G401 (cell line): ENCODE results near the gene HRH2. TPM values are rescaled to one million over a fixed set of nuclear protein-coding genes. Genes with fewer than 3 reads are reported as not detected.
"Not testable (repeated sequence)": the region's sequence is repeated elsewhere in the genome, so short reads cannot be mapped to it uniquely, and the experiment has no call there.

Experiments used
- DNase-seq: peaks from one replicate; pipeline ENCODE4 v3.0.0-alpha.2; 2015; ENCODE audit warnings: low spot score
- in situ Hi-C: cut with HindIII; loops from 2 replicates; pipeline ENCODE4 v1.10.0; 2016; ENCODE audit warnings: low sequenced_read_pairs, mixed read lengths
- total RNA-seq: library from RNA; depleted of rRNA; stranded (reverse); fragments of >200 nt; shearing (Covaris generic); gene quantifications from 2 replicates; pipeline ENCODE4 v1.2.3, GENCODE V29; 2014

HRH2 gene
- total RNA-seq, 1 experiment from 2014 or later, result not detected

GRCh38 chr5:175640106-175640775 lies 17.6 kb upstream of the HRH2 start:
- no peak for DNase-seq
- in situ Hi-C loops, result no loop called here

GRCh38 chr5:175642998-175643397 lies 14.9 kb upstream of the HRH2 start:
- DNase-seq, result no peak
- in situ Hi-C loops, result no loop called here

GRCh38 chr5:175646251-175646650 lies 11.6 kb upstream of the HRH2 start:
- in situ Hi-C loops, result no loop called here

DNA sequence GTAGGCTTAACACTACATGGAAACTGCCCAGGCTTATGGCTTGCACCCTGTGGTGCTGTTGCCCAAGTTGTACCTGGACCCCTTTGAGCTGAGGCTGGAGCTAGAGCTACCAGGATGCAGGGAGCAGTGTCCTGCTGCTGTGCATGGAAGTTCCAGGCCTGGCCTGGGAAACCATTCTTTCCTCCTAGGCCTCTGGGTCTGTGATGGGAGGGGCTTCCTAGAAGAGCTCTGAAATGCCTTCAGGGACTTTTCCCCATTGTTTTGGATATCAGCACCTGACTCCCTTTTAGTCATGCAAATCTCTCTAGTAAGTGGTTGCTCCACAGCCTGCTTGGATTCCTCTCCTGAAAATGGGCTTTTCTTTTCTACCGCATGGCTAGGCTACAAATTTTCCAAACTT lies 7.9 kb upstream of the HRH2 start:
- in situ Hi-C loops, result no loop called here
- DNase-seq, result no peak

More at GRCh38 chr5:175646251-175646650, 11.6 kb upstream of the HRH2 start:
- DNase-seq, result no peak

DNA sequence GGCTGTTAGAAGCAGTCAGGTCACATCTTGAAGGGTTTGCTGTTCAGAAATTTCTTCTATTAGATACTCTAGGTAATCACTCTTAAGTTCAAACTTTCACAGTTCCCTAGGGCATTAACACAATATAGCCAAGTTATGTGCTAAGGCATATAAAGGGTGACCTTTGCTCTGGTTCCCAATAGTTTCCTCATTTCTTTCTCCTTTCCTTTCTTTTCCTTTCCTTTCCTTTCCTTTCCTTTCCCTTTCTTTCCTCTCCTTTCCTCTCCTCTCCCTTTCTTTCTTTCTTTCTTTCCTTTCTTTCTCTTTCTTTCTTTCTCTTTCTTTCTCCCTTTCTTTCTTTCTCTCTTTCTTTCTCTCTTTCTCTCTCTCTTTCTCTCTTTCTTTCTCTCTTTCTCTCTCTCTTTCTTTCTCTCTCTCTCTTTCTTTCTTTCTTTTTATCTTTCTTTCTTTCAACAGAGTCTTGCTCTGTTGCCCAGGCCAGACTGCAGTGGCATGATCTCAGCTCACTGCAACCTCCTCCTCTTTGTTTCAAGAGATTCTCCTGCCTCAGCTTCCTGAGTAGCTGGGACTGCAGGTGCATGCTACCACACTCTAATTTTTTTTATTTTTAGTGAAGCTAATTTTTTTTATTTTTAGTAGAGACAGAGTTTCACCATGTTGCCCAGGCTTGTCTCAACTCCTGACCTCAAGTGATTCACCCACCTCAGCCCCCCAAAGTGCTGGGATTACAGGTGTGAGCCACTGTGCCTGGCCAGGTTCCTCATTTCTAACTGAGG lies 7.3 kb upstream of the HRH2 start:
- DNase-seq, in situ Hi-C loops: not testable (repeated sequence)

- no peak for DNase-seq
Observed at GRCh38 chr5:175652741-175653663, 4.9 kb upstream of the HRH2 start.

GRCh38 chr5:175653763-175654162 lies 4.1 kb upstream of the HRH2 start:
- no peak for DNase-seq
- in situ Hi-C loops, result no loop called here

More at GRCh38 chr5:175652741-175653663, 4.9 kb upstream of the HRH2 start:
- in situ Hi-C loops, result no loop called here

DNA sequence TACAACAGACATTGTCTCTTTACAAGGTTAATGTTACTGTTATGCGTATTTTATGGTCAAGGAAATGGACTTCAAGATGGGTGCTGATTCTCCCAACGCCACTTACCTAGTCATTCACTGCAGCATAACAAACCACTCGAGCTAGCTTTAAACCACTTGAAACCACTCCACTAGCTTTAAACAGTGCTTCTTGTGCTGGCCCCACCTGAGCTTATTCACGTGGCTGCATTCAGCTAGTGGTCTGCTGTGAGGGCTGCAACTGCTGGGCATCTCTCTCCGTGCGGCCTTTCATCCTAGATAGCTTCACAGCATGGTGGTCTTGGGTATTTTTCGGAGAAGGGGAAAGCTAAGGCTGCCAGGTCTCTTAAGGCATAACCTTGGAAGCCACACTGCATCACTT lies 3.5 kb upstream of the HRH2 start:
- DNase-seq, result no peak
- in situ Hi-C loops, result no loop called here

GRCh38 chr5:175654807-175655206 lies 3.1 kb upstream of the HRH2 start:
- no peak for DNase-seq
- in situ Hi-C loops, result no loop called here

DNA sequence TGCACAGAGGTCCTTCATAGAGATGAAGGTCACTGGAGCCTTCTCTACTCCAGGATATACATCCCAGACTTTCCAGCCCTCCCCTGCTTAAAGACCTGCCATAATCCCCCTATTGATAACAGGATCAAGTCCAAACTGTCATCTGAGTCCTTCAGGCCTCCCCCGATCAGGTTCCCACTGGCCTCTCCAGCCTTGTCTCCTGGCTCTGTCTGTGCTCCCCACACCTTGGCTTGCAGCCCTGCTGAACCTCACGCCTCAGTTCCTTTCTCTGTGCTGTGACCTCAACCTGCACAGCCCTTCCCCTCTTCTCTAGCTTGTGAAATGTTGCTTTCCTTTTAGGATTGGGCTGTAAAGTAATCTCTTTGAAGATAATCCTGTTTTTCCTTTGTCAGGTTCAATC lies 2.5 kb upstream of the HRH2 start:
- in situ Hi-C loops, result no loop called here
- no peak for DNase-seq

DNA sequence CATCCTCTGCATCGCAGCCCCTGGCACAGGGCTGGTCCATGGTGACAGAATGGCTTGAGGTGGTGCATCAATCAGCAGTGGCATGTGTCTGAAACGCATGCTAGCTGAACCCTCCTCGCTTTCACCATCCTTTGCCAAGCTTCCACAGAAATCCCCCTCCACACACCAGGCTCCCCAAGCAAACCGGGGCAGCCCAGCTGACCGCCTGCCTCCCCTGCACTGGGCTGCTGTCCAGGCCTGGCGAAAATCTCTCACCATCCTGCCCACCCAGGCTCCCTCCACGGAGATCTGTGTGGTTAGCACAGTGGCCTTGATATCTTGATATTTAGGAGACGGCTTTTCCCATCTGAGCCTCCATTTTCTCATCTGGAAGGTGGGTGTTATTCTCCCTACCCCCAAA lies 905 bp upstream of the HRH2 start:
- in situ Hi-C loops, result no loop called here
- no peak for DNase-seq

GRCh38 chr5:175658299-175659145 lies 651 bp downstream of the HRH2 start:
- no peak for DNase-seq
- in situ Hi-C loops, result no loop called here

- no peak for DNase-seq
- in situ Hi-C loops, result no loop called here
Observed at GRCh38 chr5:175659546-175660253, 1.8 kb downstream of the HRH2 start.

DNA sequence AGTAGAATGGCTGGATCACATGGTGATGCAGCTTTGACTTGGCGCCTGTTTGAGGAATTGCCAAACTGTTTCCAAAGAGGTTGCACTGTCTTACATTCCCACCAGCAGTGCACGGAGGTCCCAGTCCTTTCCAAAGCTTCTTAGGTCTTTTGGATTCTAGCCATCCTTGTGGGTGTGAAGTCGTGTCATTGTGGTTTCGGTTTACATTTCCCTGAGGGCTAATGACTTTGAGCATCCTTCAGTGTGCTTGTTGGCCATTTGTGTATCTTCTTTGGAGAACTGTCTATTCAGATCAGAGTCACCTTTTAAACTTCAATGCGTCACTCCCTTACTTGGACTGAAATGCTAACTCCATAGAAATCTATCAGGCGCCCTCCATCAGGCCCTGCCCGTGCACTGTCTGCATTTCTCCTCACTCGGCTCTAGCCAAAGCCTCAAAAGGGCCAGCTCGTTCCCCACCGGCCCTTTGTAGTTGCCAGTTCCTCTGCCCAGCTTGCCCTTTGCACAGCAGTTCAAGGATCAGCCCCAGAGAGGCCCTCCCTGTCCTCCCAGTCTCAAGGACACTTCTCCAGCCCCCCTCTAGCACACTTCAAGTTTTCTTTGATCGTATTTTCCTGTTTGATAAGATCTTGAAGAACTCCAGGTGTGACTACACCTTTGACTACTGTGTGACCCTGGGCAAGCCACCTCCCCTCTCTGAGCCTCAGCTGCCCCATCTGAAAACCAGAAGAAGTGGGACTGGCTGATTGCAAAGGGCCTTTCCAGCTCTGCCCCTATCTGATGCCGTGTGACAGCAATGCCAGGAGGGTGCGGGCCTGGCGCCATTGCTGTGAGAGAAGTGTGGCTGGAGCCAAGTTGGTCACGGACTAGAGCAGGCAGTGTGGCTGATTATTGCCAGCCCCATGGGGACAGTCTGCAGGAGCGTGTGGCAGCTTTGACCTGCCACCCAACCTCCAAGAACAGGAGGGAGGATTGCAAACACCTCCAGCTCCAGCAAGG lies 5.6 kb downstream of the HRH2 start:
- DNase-seq, result peak; percentile 20
- in situ Hi-C loops, result no loop called here

DNA sequence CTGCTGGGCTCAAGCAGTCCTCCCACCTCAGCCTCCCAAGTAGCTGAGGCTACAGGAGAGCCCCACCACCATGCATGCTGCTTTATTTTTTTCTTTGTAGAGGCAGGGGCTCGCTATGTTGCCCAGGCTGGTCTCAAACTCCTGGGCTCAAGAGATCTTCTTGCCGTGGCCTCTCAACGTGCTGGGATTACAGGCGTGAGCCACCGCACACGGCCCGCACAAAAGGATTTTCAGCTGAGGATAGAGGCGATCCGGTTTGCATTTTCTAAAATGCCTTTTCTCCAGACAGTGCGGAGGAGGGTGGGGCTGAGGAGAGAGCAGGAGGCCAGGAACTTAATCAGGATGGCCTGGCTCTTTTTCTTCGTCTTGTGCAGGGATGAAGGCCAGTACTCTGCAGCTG lies 6.9 kb downstream of the HRH2 start:
- DNase-seq, result no peak
- in situ Hi-C loops, result no loop called here

DNA sequence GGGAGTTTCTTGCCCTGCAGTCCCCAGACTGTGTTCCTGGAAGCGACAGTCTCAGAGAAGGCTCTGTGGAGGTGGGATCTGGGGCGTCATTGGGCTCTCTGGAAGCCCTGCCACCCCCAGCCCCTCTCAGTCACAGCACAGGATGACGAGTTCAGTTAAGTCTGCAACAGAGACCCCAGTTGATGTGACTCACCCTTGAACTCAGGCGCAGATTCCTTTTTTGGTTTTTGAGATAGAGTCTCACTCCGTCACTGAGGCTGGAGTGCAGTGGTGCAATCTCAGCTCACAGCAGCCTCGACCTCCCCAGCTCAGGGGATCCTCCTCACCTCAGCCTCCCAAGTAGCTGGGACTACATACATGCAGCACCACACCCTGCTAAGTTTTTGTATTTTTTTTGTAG lies 8.3 kb downstream of the HRH2 start:
- DNase-seq, result no peak
- in situ Hi-C loops, result no loop called here

DNA sequence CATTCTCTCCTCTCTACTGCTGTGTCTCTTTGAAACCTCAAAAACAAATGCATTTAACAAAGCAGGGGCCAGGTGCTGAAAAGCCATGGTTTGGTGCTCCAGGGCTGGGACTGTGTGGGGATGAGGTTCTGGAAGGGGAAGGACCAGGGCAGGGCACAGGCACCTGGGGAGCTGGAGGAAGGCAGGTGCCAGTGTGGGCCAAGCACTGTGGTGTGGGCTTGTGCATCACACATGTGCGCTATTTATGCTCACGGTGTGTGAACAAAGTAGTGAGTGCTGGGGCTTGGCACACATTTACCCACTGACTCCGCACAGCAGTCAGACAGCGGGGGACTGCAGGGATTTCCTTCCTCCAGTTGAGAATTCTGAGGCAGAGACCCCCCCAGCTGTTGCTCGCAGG lies 10.1 kb downstream of the HRH2 start:
- no peak for DNase-seq
- in situ Hi-C loops, result no loop called here
